ENCODE data around the gene BTBD9. TPM values are rescaled to one million over a fixed set of nuclear protein-coding genes. Genes with fewer than 3 reads are reported as not detected.

Gene BTBD9
- total RNA-seq, 1 donor from 2014 or later: 49.7 TPM

GRCh38 chr6:38396209-38396608 is 243.5 kb downstream of the BTBD9 start:
- intact Hi-C loops (cut with DNase I): no loop called here
- Histone ChIP-seq H3K9me3 (no peaks in the 10 kb centered on the region), H3K4me1 (no peaks in the 10 kb centered on the region), H3K27me3 (ENCODE audit: low read depth) (no peaks in the 10 kb centered on the region), H3K36me3 (no peaks in the 10 kb centered on the region), H3K27ac (no peak overlapping the region), H3K4me3 (no peak overlapping the region)
- TF ChIP-seq, protein P1, sequence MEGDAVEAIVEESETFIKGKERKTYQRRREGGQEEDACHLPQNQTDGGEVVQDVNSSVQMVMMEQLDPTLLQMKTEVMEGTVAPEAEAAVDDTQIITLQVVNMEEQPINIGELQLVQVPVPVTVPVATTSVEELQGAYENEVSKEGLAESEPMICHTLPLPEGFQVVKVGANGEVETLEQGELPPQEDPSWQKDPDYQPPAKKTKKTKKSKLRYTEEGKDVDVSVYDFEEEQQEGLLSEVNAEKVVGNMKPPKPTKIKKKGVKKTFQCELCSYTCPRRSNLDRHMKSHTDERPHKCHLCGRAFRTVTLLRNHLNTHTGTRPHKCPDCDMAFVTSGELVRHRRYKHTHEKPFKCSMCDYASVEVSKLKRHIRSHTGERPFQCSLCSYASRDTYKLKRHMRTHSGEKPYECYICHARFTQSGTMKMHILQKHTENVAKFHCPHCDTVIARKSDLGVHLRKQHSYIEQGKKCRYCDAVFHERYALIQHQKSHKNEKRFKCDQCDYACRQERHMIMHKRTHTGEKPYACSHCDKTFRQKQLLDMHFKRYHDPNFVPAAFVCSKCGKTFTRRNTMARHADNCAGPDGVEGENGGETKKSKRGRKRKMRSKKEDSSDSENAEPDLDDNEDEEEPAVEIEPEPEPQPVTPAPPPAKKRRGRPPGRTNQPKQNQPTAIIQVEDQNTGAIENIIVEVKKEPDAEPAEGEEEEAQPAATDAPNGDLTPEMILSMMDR (IDR thresholded peaks at IDR 0.05): no peak
- no peak for ATAC-seq
- DNase-seq: no peak

DNA sequence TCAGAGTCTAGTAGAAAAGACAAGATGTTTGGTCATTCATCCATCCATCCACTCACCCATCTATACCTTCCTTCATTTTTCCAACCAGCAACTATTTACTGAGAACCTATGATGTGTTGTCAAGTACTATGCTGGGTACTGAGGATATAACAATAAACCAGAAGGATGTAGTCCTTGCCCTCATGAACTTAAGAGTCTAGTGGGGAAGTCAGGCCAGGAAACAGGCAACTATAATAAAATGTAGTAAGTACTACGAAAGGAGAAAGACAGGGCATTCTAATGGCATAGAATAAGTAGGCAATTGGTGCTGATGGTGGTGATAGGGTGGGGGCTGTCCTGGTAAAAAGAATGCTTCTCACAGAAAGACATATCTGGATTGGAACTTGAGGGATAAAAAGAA is 245.7 kb downstream of the BTBD9 start:
- H3K4me3 ChIP-seq: no peak overlapping the region
- no peaks in the 10 kb centered on the region for H3K4me1 ChIP-seq
- H3K9me3 ChIP-seq: no peaks in the 10 kb centered on the region
- H3K27ac ChIP-seq: no peak overlapping the region
- ATAC-seq (no peak), DNase-seq (no peak)
- TF ChIP-seq, protein P1 (IDR thresholded peaks at IDR 0.05): no peak
- no peaks in the 10 kb centered on the region for H3K36me3 ChIP-seq
- intact Hi-C loops (cut with DNase I): no loop called here
- H3K27me3 ChIP-seq (ENCODE audit: low read depth): no peaks in the 10 kb centered on the region

- TF ChIP-seq, protein P1 (IDR thresholded peaks at IDR 0.05): no peak
- no peak for ATAC-seq
- Histone ChIP-seq H3K27ac (no peak overlapping the region), H3K9me3 (no peaks in the 10 kb centered on the region), H3K36me3 (no peaks in the 10 kb centered on the region), H3K4me1 (no peaks in the 10 kb centered on the region), H3K4me3 (no peak overlapping the region), H3K27me3 (ENCODE audit: low read depth) (no peaks in the 10 kb centered on the region)
- DNase-seq: no peak
- intact Hi-C loops (cut with DNase I): no loop called here
Observed at GRCh38 chr6:38391626-38392579, 247.8 kb downstream of the BTBD9 start.

DNA sequence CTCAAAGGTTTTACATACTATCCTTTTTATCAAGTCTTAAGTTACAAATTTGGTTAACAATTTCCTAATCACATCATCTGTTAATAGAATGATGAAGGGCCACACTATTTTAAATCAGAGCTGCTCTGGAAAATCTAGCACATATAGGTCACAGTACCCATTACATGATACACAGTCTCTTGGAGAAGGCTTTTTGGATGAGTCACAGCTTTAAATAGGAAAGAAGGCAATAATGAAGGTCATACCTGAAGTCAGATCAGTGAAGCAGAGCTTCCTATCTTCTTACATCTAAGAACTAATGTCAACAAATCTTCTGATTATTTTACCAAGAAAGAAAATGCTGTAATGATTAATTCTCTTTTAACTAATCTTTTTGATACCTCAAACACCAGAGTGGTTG is 248.5 kb downstream of the BTBD9 start:
- intact Hi-C loops (cut with DNase I): no loop called here
- H3K27ac ChIP-seq: no peak overlapping the region
- H3K4me1 ChIP-seq: no peaks in the 10 kb centered on the region
- H3K36me3 ChIP-seq: no peaks in the 10 kb centered on the region
- H3K27me3 ChIP-seq (ENCODE audit: low read depth): no peaks in the 10 kb centered on the region
- TF ChIP-seq, protein P1 (IDR thresholded peaks at IDR 0.05): no peak
- H3K9me3 ChIP-seq: no peaks in the 10 kb centered on the region
- ATAC-seq: no peak
- no peak overlapping the region for H3K4me3 ChIP-seq
- DNase-seq: no peak

DNA sequence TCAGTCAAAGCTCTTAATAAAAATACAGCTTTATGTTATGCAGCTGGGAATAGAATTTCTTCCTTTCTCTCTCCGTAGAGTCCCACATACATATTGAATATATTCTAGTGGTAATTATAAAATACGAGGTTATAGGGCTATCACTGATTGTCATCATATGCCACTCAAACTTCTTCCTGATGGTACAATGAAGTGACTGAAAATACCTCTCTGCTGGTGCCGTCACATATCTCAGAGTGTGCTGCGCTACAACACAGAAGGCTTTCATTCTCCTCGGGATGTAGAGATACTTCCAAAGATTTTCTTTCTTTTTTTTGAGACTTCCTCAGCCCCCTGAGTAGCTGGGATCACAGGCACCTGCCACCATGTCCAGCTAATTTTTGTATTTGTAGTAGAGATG is 249.9 kb downstream of the BTBD9 start:
- H3K4me1 ChIP-seq: no peaks in the 10 kb centered on the region
- no peak for ATAC-seq
- no peak for DNase-seq
- intact Hi-C loops (cut with DNase I): no loop called here
- H3K9me3 ChIP-seq: no peaks in the 10 kb centered on the region
- no peaks in the 10 kb centered on the region for H3K36me3 ChIP-seq
- H3K27ac ChIP-seq: no peak overlapping the region
- H3K4me3 ChIP-seq: no peak overlapping the region
- H3K27me3 ChIP-seq (ENCODE audit: low read depth): no peaks in the 10 kb centered on the region
- TF ChIP-seq, protein P1 (IDR thresholded peaks at IDR 0.05): no peak
